Adrenal gland (tissue), 5 donors: ENCODE data around the gene PJA2.

Experiments
- POLR2A ChIP-seq, 2 donors: fragments of 450-650 bp; IDR thresholded peaks; one replicate each; pipeline ENCODE4 v1.6.1; 2017; ENCODE audit warnings: antibody characterized with exemption in 2 of 2, mild to moderate bottlenecking in 2 of 2, moderate library complexity in 1 of 2
- TF ChIP-seq, protein P1 (sequence below), 6 experiments: fragments of 450-650 bp in 4 of 6; fragments of 200-600 bp in 2 of 6; sonication (generic) in 1 of 6; IDR thresholded peaks; 1 replicate in 5 of 6; 2 replicates in 1 of 6; pipeline versions ENCODE4 v1.5.1 to v1.8.0; 2016 to 2021; ENCODE audit warnings: antibody characterized with exemption in 6 of 6, mild to moderate bottlenecking in 2 of 6, moderate library complexity in 1 of 6
- donor health status: DM: no; HTN: no; CAD: no.

- TF ChIP-seq, protein P1, sequence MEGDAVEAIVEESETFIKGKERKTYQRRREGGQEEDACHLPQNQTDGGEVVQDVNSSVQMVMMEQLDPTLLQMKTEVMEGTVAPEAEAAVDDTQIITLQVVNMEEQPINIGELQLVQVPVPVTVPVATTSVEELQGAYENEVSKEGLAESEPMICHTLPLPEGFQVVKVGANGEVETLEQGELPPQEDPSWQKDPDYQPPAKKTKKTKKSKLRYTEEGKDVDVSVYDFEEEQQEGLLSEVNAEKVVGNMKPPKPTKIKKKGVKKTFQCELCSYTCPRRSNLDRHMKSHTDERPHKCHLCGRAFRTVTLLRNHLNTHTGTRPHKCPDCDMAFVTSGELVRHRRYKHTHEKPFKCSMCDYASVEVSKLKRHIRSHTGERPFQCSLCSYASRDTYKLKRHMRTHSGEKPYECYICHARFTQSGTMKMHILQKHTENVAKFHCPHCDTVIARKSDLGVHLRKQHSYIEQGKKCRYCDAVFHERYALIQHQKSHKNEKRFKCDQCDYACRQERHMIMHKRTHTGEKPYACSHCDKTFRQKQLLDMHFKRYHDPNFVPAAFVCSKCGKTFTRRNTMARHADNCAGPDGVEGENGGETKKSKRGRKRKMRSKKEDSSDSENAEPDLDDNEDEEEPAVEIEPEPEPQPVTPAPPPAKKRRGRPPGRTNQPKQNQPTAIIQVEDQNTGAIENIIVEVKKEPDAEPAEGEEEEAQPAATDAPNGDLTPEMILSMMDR (IDR thresholded peaks at IDR 0.05): no peak
- TF ChIP-seq POLR2A (IDR thresholded peaks at IDR 0.05): no peak
Observed at GRCh38 chr5:109318455-109319108, 91.2 kb downstream of the PJA2 start.
